SKM-1 treated with dmso at 0.1 percent for 144 hours (cell line): Measurements from ENCODE around the gene MARK4.
"Not testable (repeated sequence)": the region's sequence is repeated elsewhere in the genome, so short reads cannot be mapped to it uniquely, and the experiment has no call there.

Experiments
- DNase-seq: peaks from one replicate; lab custom pipeline; 2025; ENCODE audit not compliant: unreplicated experiment; lab: John Stamatoyannopoulos, UW

MARK4 gene

DNA sequence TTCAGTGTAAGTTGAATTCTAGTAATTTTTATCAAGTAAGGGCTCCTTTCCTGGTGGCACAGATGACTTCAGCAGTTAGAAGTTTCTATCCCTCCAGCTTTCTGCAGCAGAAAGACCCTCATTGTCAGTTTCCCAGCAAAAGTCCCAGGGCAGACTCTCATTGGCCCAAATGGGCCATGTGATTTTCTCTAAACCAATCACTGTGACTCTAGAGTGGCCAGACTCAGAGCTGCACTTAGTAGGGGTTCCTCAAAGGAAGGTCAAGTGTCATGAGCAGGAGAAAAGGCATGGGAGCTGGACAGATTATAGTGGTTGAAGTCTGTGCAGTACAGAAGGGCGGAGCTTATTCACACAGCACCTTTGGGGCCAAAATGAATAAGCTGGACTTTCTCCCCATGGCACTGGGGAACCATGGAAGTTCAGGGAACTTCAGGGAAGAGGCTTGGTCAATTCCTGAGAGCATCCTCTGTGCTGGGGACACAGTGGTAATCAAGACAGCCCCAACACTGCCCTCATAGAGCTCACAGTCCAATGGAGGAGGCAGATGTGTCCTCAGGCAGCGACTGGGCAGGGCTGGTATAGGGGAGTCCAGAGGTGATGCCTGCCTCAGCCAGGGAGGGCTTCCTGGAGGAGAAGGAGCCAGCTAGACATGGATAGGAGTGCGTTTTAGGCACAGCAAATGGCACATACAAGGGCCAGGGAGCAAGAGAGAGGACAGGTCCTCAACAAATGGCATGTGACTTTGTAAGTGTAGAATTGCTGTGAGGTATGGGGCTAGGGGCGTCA is 53.3 kb downstream of the MARK4 start:
- no peak for DNase-seq

- DNase-seq = no peak
Observed at GRCh38 chr19:45305007-45305406, 53.9 kb downstream of the MARK4 start.

- no peak for DNase-seq
Observed at GRCh38 chr19:45305421-45305820, 54.4 kb downstream of the MARK4 start.

GRCh38 chr19:45306040-45306439 is 55.0 kb downstream of the MARK4 start:
- DNase-seq = no peak

- DNase-seq = no peak
Observed at GRCh38 chr19:45306518-45307027, 55.5 kb downstream of the MARK4 start.

DNA sequence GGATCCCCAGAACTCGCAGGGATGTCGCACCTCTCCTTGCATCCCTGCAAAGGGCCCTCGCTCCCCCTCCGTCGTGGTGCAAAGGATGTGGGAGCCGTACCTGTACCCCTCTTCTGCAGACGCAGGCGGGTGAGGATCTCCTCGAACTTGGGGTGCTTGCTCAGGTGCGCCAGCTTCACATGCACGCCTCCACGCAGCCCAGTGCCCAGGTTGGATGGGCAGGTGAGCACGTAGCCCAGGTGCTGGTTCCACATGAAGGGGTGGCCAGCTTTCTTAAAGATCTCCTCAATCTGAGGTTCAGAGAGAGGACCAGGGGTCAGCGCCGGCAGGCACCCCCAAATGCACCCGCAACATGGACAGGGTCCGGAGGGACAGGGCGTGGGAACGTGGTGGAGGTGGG is 56.3 kb downstream of the MARK4 start:
- DNase-seq = no peak

DNA sequence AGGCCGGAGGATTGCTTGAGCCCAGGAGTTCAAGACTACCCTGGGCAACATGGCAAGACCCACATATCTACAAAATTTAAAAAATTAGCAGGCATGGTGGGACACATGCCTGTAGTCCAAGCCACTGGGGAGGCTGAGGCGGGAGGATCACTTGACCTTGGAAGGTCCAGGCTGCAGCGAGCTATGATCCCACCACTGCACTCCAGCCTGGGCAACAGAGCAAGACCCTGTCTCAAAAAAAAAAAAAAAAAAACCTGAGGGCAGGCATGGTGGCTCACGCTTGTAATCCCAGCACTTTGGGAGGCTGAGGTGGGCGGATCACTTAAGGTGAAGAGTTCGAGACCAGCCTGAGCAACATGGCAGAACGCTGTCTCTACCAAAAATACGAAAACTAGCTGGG is 58.3 kb downstream of the MARK4 start:
- DNase-seq = not testable (repeated sequence)

DNA sequence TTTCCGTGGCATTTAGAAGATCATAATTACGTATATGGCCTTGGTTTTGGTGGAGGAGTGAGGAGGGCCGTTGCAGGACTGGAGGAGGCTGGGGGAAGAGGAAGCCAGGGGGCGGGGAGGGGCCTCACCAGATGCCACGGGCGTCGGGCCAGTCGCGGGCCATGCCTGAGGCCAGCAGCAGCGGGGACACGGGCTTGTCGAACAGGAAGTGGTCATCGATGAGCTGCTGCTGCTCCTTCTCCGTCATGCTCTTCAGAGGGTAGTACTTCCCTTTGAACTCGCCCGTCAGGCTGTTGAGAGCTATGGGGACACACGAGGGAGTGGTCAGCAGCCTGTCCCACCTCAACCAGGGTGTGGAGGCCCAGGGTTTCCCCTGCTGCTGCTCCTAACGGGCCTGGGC is 60.5 kb downstream of the MARK4 start:
- DNase-seq = peak; percentile 31

GRCh38 chr19:45312285-45312684 is 61.2 kb downstream of the MARK4 start:
- not testable (repeated sequence) for DNase-seq

DNA sequence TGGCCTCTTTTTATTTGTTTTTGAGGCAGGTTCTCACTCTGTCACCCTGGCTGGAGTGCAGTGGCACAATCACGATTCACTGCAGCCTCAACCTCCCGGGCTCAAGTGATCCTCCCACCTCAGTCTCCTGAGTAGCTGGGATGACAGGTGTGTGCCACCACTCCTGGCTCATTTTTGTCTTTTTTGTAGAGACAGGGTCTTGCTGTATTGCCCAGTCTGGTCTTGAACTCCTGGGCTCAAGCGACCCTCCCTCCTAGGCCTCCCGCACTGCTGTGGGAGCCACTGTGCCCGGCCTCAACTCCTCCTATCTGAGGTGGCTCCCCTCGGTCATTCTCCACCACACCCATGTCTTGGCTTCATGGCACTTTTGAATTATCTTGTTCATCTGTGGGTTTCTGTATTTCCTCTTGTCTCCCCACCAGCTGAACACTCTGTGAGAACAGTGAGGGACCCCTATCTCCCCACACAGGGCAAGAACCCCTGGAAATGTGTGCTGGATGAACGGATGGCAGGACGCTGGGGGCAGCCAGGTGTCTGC is 63.7 kb downstream of the MARK4 start:
- no peak for DNase-seq

DNA sequence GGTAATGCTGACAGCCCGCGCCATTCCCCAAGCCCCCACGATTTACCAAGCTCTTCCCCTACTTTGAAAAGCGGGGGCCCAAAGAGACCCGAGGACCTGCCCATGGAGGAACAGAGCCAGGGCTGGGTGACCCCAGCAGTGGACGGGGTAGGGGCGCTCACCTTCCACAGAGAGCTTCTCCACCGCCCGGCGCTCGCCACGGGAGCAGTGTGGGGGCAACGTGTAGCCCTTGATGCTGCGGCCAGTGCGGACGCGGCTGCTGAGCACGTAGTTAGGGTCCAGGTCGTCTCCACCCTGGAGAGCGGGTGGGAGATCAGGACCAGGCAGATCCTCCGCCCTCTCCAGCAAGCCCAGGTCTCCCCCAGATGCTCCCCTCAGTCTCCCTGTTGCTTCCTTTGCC is 64.2 kb downstream of the MARK4 start:
- DNase-seq = no peak

DNA sequence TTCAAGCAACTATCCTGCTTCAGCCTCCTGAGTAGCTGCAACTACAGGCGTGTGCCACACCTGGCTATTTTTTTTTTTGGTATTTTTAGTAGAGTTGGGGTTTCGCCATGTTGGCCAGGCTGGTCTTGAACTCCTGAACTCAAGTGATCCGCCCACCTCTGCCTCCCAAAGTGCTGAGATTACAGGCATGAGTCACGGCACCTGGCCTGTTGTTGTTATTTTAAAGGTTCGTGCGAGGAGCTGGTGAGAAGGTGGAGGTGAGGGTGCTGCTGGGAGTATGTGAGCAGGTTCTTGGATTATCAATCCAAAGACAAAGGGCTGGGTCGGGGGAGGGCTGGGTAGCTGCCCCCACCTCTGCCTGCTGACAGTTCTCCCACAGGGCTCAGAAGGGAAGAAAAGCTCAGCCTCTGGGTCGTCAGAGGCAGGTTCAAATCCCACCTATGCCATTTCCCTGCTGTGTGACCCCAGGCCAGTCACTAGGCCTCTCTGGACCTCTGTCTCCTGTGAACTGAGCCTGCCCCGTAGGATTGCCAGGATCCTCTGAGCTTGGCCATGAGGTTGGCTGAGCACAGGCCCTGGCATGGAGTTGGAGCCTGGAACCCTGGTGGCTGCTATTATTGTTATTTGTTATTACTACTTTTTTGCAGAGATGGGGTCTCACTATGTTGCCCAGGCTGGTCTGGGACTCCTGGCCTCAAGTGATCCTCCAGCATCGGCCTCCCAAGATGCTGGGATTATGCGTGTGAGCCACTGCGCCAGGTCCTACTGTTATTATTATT is 70.1 kb downstream of the MARK4 start:
- DNase-seq = no peak

GRCh38 chr19:45321848-45322247 is 70.8 kb downstream of the MARK4 start:
- no peak for DNase-seq

GRCh38 chr19:45322311-45322710 is 71.2 kb downstream of the MARK4 start:
- no peak for DNase-seq

GRCh38 chr19:45322744-45323281 is 71.7 kb downstream of the MARK4 start, which contains the start of gene CKM:
TSS of gene CKM (minus strand) at chr19:45322875. CDS start at chr19:45319713, 3,162 bp downstream.
- DNase-seq = no peak

DNA sequence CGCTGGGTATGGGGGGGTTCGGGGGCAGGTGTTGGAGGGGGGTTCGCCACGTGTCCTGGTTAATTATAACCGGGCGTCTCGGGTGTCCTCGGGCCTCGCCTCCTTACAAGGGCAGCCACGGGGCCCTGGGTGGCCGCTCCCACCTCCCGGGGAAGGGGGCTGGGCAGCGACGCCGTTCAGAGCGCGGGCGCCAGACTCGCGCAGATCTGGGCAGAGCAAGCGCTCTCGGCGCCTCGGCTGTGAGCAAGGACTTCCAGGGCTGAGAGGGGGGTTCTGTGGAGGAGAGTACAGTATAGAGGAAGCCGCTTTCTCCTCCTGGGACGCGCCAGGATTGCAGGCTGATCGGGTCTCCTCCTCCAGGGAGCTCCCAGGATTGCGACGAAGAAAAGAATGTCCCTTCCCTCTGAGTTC is 72.6 kb downstream of the MARK4 start:
- no peak for DNase-seq

DNA sequence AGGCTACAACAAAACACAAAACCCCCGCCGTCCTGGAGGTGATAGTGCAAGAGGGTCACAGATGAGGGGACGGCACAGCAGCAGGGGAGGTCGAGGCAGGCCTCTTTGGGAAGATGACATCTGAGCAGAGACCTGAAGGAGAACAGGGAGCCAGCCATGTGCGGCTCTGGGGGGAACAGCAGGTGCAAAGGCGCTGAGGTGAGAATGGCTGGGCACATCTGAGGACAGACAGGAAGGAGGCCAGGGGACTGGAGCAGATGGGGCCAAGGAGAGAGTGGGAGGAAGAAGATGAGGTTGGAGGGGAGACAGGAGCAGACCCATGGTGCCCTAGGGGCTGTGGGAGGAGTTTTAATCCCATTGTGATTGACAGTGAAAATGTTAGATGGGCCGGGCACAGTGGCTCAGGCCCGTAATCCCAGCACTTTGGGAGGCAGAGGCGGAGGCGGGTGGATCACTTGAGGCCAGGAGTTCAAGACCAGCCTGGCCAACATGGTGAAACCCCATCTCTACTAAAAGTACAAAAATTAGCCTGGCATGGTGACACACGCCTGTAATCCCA is 73.4 kb downstream of the MARK4 start:
- no peak for DNase-seq

DNA sequence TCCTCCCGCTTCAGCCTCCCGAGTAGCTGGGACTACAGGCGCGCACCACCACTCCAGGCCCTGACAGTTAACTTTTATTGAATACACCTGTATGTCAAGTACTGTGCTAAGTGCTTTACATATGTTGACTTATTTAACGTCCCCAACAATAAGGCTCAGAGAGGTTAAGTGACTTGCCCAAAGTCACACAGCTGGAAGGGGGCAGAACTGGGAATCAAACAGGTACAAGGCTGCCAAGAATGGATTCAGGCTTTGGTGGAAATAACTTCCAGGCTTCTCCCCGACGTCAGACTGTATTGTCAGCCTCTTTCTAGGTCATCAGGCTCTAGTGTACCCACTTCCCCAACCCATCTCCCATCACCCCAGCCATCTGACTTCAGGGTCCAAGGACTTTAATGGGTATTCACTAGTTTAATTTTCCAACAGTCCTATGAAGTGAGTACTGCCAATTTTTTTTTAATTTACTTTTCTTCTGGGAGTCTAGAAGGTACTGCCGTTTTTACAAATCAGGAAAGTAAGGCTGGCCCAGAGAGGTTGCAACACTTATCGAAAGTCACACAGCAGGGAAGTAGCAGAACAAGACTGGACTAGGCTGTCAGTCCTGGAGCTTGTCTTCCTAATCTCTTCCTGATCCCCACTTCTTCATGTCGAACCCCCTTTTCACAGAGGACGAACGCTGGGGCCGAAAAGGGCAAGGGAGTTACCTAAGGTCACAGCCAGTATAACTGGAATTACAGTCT is 76.5 kb downstream of the MARK4 start:
- no peak for DNase-seq

- no peak for DNase-seq
Observed at GRCh38 chr19:45331411-45331810, 80.3 kb downstream of the MARK4 start.

DNA sequence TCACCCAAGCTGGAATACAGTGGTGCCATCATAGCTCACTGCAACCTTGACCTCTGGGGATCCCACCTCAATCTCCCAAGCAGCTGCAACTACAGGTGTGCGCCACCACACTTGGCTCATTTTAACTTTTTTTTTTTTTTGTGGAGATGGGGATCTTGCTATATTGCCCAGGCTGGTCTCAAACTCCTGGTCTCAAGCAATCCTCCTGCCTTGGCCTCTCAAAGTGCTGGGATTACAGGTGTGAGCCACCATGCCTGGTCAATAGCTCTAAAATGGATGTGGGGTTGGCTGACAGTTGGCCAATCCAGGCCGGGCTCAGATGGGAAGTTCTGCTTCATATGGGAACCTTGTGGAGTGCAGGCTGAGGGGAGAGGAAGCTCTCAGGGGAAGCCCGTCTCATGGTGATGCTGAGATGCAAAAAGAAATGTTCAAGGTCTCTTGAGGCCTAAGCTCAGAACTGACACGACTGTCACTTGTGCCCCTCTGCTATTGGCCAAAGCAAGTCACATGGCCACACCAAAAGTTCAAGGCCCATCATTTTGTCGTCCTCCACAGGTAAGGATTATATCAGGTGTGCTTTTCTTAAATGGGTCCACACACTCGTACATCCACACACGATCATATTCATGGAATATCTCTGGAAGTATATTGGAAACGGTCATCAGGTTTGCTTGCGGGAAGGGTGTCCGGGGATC is 82.7 kb downstream of the MARK4 start:
- no peak for DNase-seq
